DOHH2 (cell line): ENCODE results near the gene TRIM68.

Experiments
- EZH2phosphoT487 ChIP-seq: fragments of 200-600 bp; sonication (generic); IDR thresholded peaks from 2 replicates; pipeline ENCODE4 v1.6.1; 2017; ENCODE audit warnings: borderline replicate concordance, mild to moderate bottlenecking, antibody characterized with exemption, low read length, moderate library complexity, mixed read lengths
- TF ChIP-seq, protein P1 (sequence below): fragments of 200-600 bp; sonication (generic); IDR thresholded peaks from one replicate; pipeline ENCODE4 v1.5.1; 2014; ENCODE audit warnings: antibody characterized with exemption, mild to moderate bottlenecking, low read depth, low read length; ENCODE audit not compliant: poor library complexity, severe bottlenecking

DNA sequence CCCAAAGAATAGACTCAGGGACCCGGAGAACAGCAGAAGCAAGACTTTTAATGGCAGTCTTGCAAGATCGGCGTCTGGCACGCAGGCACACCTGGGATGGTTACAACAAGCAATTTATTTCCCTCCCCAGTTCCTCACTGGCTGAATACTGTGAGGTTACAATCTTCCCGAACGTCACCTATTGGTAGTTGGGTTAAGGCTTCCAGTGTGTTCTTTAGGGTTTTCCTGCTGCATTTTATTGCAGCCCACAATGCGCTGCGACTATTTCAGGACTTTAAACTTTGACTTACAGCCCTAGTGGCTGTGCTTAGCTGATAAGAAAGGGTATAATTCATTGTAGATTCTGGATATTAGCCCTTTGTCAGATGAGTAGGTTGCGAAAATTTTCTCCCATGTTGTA, 11.5 kb upstream of the TRIM68 start:
- TF ChIP-seq EZH2phosphoT487 = no peak
- TF ChIP-seq, protein P1, sequence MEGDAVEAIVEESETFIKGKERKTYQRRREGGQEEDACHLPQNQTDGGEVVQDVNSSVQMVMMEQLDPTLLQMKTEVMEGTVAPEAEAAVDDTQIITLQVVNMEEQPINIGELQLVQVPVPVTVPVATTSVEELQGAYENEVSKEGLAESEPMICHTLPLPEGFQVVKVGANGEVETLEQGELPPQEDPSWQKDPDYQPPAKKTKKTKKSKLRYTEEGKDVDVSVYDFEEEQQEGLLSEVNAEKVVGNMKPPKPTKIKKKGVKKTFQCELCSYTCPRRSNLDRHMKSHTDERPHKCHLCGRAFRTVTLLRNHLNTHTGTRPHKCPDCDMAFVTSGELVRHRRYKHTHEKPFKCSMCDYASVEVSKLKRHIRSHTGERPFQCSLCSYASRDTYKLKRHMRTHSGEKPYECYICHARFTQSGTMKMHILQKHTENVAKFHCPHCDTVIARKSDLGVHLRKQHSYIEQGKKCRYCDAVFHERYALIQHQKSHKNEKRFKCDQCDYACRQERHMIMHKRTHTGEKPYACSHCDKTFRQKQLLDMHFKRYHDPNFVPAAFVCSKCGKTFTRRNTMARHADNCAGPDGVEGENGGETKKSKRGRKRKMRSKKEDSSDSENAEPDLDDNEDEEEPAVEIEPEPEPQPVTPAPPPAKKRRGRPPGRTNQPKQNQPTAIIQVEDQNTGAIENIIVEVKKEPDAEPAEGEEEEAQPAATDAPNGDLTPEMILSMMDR = no peak
